ENCODE measurements around the gene SPATA3.

GRCh38 chr2:230952226-230952956 lies 43.5 kb upstream of the SPATA3 start:
- TF ChIP-seq CTCF (IDR thresholded peaks at IDR 0.05 in 4 of 5, conservative IDR thresholded peaks at IDR 0.05 in 1 of 5) (no peak), POLR2A (IDR thresholded peaks at IDR 0.05) (no peak)

Data from gastrocnemius medialis (tissue), 4 donors.